HG03108 (cell line): ENCODE measurements around the gene THEM4.
"Not testable (repeated sequence)": the region's sequence is repeated elsewhere in the genome, so short reads cannot be mapped to it uniquely, and the experiment has no call there.

Experiments used
- ATAC-seq: cut with Tn5 transposase; IDR thresholded peaks from one replicate; pipeline ENCODE4 v1.9.1; 2021; ENCODE audit warnings: moderate library complexity; ENCODE audit not compliant: unreplicated experiment

Gene THEM4

GRCh38 chr1:151860504-151861187 is 48.7 kb downstream of the THEM4 start:
- ATAC-seq: no peak

GRCh38 chr1:151859891-151860293 is 49.4 kb downstream of the THEM4 start:
- ATAC-seq: no peak

- ATAC-seq: no peak
Measured at GRCh38 chr1:151858886-151859665, 50.2 kb downstream of the THEM4 start.

GRCh38 chr1:151858030-151858746 is 51.1 kb downstream of the THEM4 start:
- no peak for ATAC-seq

- ATAC-seq: no peak
Measured at GRCh38 chr1:151855933-151856332, 53.4 kb downstream of the THEM4 start.

GRCh38 chr1:151855516-151855915 is 53.8 kb downstream of the THEM4 start:
- not testable (repeated sequence) for ATAC-seq

GRCh38 chr1:151854658-151855057 is 54.7 kb downstream of the THEM4 start:
- no peak for ATAC-seq

- no peak for ATAC-seq
Measured at GRCh38 chr1:151853411-151853943, 55.8 kb downstream of the THEM4 start, which contains the start of gene THEM5. THEM5 (minus strand) TSS chr1:151853712; CDS start chr1:151853565, 147 bp downstream.

GRCh38 chr1:151852733-151853132 is 56.6 kb downstream of the THEM4 start:
- no peak for ATAC-seq

GRCh38 chr1:151851886-151852285 is 57.4 kb downstream of the THEM4 start:
- ATAC-seq: no peak

- ATAC-seq: no peak
Measured at GRCh38 chr1:151849871-151850270, 59.4 kb downstream of the THEM4 start.

- ATAC-seq: no peak
Measured at GRCh38 chr1:151849126-151849525, 60.2 kb downstream of the THEM4 start.

- ATAC-seq: no peak
Measured at GRCh38 chr1:151847867-151848596, 61.3 kb downstream of the THEM4 start.

GRCh38 chr1:151846686-151847237 is 62.5 kb downstream of the THEM4 start:
- no peak for ATAC-seq

- no peak for ATAC-seq
Measured at GRCh38 chr1:151846062-151846568, 63.2 kb downstream of the THEM4 start.

GRCh38 chr1:151843398-151843797 is 65.9 kb downstream of the THEM4 start:
- ATAC-seq: no peak

GRCh38 chr1:151841141-151841540 is 68.2 kb downstream of the THEM4 start:
- ATAC-seq: no peak

GRCh38 chr1:151840421-151840820 is 68.9 kb downstream of the THEM4 start:
- ATAC-seq: no peak

GRCh38 chr1:151839457-151840403 is 69.6 kb downstream of the THEM4 start, which contains the start of gene C2CD4D:
C2CD4D (minus strand) TSS chr1:151839820; CDS start chr1:151838989, 831 bp downstream.
- ATAC-seq: no peak
